Stimulated activated memory B cell treated with anti-CD40 and anti-IgM and Interleukin-4, amounts not matched to agents 10 μg/mL and 1 μg/mL and 100 μg/mL, for 72 hours (primary cell): ENCODE results near the gene EFHB.
"Not testable (repeated sequence)": the region's sequence is repeated elsewhere in the genome, so short reads cannot be mapped to it uniquely, and the experiment has no call there.

ENCODE experiments used
- ATAC-seq: fragments of 150-1000 bp; cut with Tn5 transposase; 2 replicates; pipeline ENCODE4 v1.10.0; 2021
- H3K27ac Mint-ChIP-seq: one replicate; pipeline ENCODE4 v1.8.0; 2022; ENCODE audit warnings: mild to moderate bottlenecking, mixed read lengths
- H3K27me3 Mint-ChIP-seq: one replicate; pipeline ENCODE4 v1.8.0; 2022; ENCODE audit warnings: mixed read lengths
- H3K36me3 Mint-ChIP-seq: one replicate; pipeline ENCODE4 v1.8.0; 2022; ENCODE audit warnings: mixed read lengths
- H3K4me1 Mint-ChIP-seq: one replicate; pipeline ENCODE4 v1.8.0; 2022; ENCODE audit warnings: mixed read lengths
- H3K4me3 Mint-ChIP-seq: one replicate; pipeline ENCODE4 v1.8.0; 2022; ENCODE audit warnings: mild to moderate bottlenecking, moderate library complexity, mixed read lengths
- H3K9me3 Mint-ChIP-seq: one replicate; pipeline ENCODE4 v1.8.0; 2022; ENCODE audit warnings: mixed read lengths

Gene EFHB

DNA sequence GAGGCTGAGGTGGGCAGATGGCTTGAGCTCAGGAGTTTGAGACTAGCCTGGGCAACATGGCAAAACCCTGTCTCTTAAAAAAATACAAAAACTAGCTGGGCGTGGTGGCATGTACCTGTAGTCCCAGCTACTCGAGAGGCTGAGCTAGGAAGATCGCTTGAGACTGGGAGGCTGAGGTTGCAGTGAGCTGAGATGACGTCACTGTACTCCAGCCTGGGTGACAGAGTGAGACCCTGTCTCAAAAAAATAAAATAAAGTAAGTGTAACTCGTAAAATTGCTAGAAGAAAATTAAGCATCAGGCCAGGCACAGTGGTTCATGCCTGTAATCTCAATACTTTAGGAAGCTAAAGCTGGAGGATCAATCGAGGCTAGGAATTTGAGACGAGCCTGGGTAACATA is 34.2 kb downstream of the EFHB start:
- not testable (repeated sequence) for H3K36me3 Mint-ChIP-seq, H3K4me3 Mint-ChIP-seq, H3K9me3 Mint-ChIP-seq, H3K27ac Mint-ChIP-seq, H3K4me1 Mint-ChIP-seq, ATAC-seq, H3K27me3 Mint-ChIP-seq

- Mint-ChIP-seq H3K27me3 (no peaks in the 10 kb centered on the region), H3K36me3 (no peaks in the 10 kb centered on the region), H3K27ac (no peak overlapping the region), H3K9me3 (no peaks in the 10 kb centered on the region), H3K4me3 (no peak overlapping the region), H3K4me1 (no peaks in the 10 kb centered on the region)
- no peak for ATAC-seq
Measured at GRCh38 chr3:19899264-19899663, 34.8 kb downstream of the EFHB start.

GRCh38 chr3:19898721-19899120 is 35.3 kb downstream of the EFHB start:
- ATAC-seq: no peak
- no peaks in the 10 kb centered on the region for H3K4me1 Mint-ChIP-seq
- no peaks in the 10 kb centered on the region for H3K9me3 Mint-ChIP-seq
- H3K27me3 Mint-ChIP-seq: no peaks in the 10 kb centered on the region
- H3K27ac Mint-ChIP-seq: no peak overlapping the region
- H3K36me3 Mint-ChIP-seq: no peaks in the 10 kb centered on the region
- H3K4me3 Mint-ChIP-seq: no peak overlapping the region

GRCh38 chr3:19891740-19892139 is 42.3 kb downstream of the EFHB start:
- no peaks in the 10 kb centered on the region for H3K27me3 Mint-ChIP-seq
- no peak for ATAC-seq
- H3K4me3 Mint-ChIP-seq: no peak overlapping the region
- H3K36me3 Mint-ChIP-seq: no peaks in the 10 kb centered on the region
- H3K4me1 Mint-ChIP-seq: no peaks in the 10 kb centered on the region
- no peaks in the 10 kb centered on the region for H3K9me3 Mint-ChIP-seq
- H3K27ac Mint-ChIP-seq: no peak overlapping the region

DNA sequence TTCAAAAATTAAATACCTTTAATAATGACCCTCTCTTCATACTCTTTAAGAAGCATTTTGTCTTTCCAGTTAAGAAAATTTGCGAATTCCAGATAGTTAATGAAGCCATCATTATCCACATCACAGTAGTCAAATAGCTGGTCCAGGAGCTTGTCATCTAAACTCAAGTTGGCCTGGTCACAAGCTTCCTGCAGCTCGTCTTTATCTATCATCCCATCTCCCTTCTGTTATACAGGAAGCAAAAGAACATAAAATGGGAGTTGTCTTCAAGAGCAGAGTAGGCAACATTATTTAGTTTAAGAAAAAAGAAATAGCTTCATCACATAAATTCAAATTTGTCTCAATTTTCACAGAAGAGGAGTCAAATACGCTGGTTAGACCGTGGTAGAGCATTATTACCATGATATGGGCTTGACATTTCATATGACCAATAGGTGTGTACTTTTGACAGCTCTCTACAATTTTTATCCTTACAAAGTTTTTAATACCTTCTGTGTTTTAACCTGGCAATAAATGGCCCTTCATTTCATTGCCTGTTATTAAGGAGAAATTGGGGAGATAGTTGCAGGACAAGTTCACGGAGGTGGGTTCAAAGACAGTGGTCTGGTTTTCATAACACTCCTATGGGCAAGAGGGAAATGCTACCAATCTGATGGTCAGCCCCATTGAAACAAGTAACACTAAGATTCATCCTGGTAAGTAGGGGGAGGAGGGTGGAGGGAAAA is 45.4 kb downstream of the EFHB start:
- H3K4me1 Mint-ChIP-seq: no peaks in the 10 kb centered on the region
- H3K27me3 Mint-ChIP-seq: no peaks in the 10 kb centered on the region
- no peaks in the 10 kb centered on the region for H3K9me3 Mint-ChIP-seq
- H3K27ac Mint-ChIP-seq: no peak overlapping the region
- H3K36me3 Mint-ChIP-seq: no peaks in the 10 kb centered on the region
- no peak overlapping the region for H3K4me3 Mint-ChIP-seq
- no peak for ATAC-seq

DNA sequence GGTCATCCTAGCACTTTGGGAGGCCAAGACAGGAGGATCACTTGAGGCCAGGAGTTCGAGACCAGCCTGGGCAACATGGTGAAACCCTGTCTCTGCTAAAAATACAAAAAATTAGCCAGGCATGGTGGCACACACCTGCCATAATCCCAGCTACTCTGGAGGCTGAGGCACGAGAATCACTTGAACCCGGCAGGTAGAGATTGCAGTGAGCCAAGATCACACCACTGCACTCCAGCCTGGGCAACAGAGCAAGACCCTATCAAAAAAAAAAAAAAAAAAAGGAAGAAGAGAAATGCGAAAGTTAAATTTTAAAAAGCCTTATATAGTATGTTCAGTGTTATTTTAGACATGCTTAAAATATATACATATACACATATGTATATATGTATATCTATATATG is 46.9 kb downstream of the EFHB start:
- not testable (repeated sequence) for H3K27me3 Mint-ChIP-seq, H3K36me3 Mint-ChIP-seq, H3K4me1 Mint-ChIP-seq, ATAC-seq, H3K9me3 Mint-ChIP-seq, H3K4me3 Mint-ChIP-seq, H3K27ac Mint-ChIP-seq

DNA sequence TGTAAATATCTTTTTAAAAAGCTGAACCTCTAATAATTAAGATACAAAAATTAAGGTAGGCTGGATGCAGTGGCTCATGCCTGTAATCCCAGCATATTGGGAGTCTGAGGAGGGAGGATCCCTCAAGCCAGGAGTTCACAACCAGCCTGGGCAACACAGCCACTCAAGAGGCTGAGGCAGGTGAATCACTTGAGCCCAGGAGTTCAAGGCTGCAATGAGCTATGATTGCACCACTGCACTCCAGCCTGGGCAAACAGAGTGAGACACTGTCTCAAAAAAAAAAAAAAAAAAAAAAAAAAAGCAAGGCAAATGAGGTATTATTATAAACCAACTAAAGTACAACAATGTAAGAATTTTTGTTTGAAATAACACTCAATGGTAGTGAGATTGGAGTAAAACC is 47.6 kb downstream of the EFHB start:
- Mint-ChIP-seq H3K4me1 (no peaks in the 10 kb centered on the region), H3K9me3 (no peaks in the 10 kb centered on the region), H3K4me3 (no peak overlapping the region), H3K27ac (no peak overlapping the region), H3K27me3 (no peaks in the 10 kb centered on the region), H3K36me3 (no peaks in the 10 kb centered on the region)
- ATAC-seq: no peak

- Mint-ChIP-seq H3K27ac (no peak overlapping the region), H3K36me3 (no peaks in the 10 kb centered on the region), H3K4me1 (no peaks in the 10 kb centered on the region), H3K4me3 (no peak overlapping the region), H3K9me3 (no peaks in the 10 kb centered on the region), H3K27me3 (no peaks in the 10 kb centered on the region)
- ATAC-seq: no peak
Measured at GRCh38 chr3:19885468-19885867, 48.5 kb downstream of the EFHB start.

- H3K27me3 Mint-ChIP-seq: no peaks in the 10 kb centered on the region
- H3K4me1 Mint-ChIP-seq: no peaks in the 10 kb centered on the region
- H3K36me3 Mint-ChIP-seq: no peaks in the 10 kb centered on the region
- no peak overlapping the region for H3K27ac Mint-ChIP-seq
- H3K4me3 Mint-ChIP-seq: no peak overlapping the region
- no peaks in the 10 kb centered on the region for H3K9me3 Mint-ChIP-seq
- ATAC-seq: no peak
Measured at GRCh38 chr3:19881852-19882251, 52.2 kb downstream of the EFHB start.

GRCh38 chr3:19881036-19881435 is 53.0 kb downstream of the EFHB start:
- H3K4me3 Mint-ChIP-seq: no peak overlapping the region
- peak overlapping the region; percentile 49 for H3K27ac Mint-ChIP-seq
- H3K36me3 Mint-ChIP-seq: no peaks in the 10 kb centered on the region
- peaks cover 6% of the 10 kb centered on the region for H3K27me3 Mint-ChIP-seq
- H3K9me3 Mint-ChIP-seq: no peaks in the 10 kb centered on the region
- no peaks in the 10 kb centered on the region for H3K4me1 Mint-ChIP-seq
- ATAC-seq: no peak

- Mint-ChIP-seq H3K4me1 (no peaks in the 10 kb centered on the region), H3K27ac (no peak overlapping the region), H3K27me3 (peaks cover 8% of the 10 kb centered on the region), H3K9me3 (no peaks in the 10 kb centered on the region), H3K4me3 (no peak overlapping the region), H3K36me3 (no peaks in the 10 kb centered on the region)
- ATAC-seq: no peak
Measured at GRCh38 chr3:19877656-19878055, 56.4 kb downstream of the EFHB start.

DNA sequence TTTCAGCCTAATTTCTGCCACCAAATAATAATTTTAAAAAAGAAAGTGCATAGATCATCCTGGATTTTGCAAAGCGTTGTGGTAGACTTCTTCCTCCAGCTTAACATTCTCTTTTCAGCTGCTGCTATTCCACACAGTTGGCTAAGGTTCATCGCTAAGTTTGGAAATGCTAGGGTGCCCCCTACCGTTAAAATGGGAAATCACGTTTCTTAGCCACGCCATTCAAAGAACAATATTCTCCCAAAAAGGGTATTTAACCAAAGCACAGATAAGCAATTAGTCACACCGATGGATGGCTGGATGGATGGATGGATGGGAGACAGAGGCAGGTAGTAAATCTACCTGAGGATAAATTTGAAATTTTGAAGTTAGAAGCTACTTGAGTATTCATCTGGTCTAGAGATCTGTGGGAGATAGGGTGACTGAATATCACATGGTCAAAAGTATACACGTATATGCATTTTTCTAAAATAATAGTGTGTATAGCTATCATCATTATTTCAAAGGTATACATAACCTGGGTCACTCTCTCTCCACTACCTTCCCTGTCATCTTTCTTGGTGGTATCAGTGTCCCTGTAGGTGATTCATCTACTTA is 67.2 kb downstream of the EFHB start:
- peak; percentile 71 for ATAC-seq
- no peak overlapping the region for H3K4me3 Mint-ChIP-seq
- H3K36me3 Mint-ChIP-seq: no peaks in the 10 kb centered on the region
- no peak overlapping the region for H3K27ac Mint-ChIP-seq
- peaks cover 27% of the 10 kb centered on the region for H3K27me3 Mint-ChIP-seq
- no peaks in the 10 kb centered on the region for H3K9me3 Mint-ChIP-seq
- peaks cover 5% of the 10 kb centered on the region for H3K4me1 Mint-ChIP-seq

GRCh38 chr3:19855318-19855717 is 78.7 kb downstream of the EFHB start:
- peaks cover 11% of the 10 kb centered on the region for H3K9me3 Mint-ChIP-seq
- H3K36me3 Mint-ChIP-seq, H3K27me3 Mint-ChIP-seq, H3K4me1 Mint-ChIP-seq, H3K27ac Mint-ChIP-seq, ATAC-seq, H3K4me3 Mint-ChIP-seq: not testable (repeated sequence)

GRCh38 chr3:19846609-19847008 is 87.4 kb downstream of the EFHB start:
- H3K36me3 Mint-ChIP-seq: peaks cover 13% of the 10 kb centered on the region
- not testable (repeated sequence) for H3K4me3 Mint-ChIP-seq, H3K4me1 Mint-ChIP-seq, ATAC-seq, H3K27ac Mint-ChIP-seq
- H3K9me3 Mint-ChIP-seq: peaks cover 15% of the 10 kb centered on the region
- H3K27me3 Mint-ChIP-seq: peaks cover 30% of the 10 kb centered on the region
